ENCODE results near the gene GMEB2.

Gene GMEB2

DNA sequence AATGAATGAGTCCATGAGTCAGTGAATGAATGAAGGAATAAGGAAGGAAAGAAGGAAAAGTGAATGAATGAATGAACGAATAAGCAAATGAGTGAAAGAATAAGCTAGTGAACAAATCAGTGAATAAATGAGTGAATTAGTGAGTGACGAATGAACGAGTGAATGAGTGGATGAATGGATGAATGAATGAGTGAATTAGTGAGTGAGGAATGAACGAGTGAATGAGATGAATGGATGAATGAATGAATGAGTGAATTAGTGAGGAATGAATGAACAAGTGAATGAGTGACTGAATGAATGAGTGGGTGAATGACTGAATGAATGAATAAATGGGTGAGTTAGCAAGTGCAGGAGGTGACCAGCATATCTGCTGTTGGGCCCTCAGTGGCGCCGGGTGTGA is 83.2 kb downstream of the GMEB2 start:
- TF ChIP-seq, protein P1, sequence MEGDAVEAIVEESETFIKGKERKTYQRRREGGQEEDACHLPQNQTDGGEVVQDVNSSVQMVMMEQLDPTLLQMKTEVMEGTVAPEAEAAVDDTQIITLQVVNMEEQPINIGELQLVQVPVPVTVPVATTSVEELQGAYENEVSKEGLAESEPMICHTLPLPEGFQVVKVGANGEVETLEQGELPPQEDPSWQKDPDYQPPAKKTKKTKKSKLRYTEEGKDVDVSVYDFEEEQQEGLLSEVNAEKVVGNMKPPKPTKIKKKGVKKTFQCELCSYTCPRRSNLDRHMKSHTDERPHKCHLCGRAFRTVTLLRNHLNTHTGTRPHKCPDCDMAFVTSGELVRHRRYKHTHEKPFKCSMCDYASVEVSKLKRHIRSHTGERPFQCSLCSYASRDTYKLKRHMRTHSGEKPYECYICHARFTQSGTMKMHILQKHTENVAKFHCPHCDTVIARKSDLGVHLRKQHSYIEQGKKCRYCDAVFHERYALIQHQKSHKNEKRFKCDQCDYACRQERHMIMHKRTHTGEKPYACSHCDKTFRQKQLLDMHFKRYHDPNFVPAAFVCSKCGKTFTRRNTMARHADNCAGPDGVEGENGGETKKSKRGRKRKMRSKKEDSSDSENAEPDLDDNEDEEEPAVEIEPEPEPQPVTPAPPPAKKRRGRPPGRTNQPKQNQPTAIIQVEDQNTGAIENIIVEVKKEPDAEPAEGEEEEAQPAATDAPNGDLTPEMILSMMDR (IDR thresholded peaks at IDR 0.05; ENCODE audit: insufficient read depth, low read length, poor library complexity, severe bottlenecking), result no peak
- no peaks in the 10 kb centered on the region for H3K36me3 ChIP-seq (ENCODE audit: control insufficient read depth, insufficient read depth, low read length)
- DNase-seq (ENCODE audit: extremely low read depth, insufficient read length), result no peak
- no peak overlapping the region for H3K4me3 ChIP-seq (replicated peaks; ENCODE audit: low read depth, low read length)
- no peaks in the 10 kb centered on the region for H3K27me3 ChIP-seq (replicated peaks; ENCODE audit: control insufficient read depth, insufficient read depth, low read length)

DNA sequence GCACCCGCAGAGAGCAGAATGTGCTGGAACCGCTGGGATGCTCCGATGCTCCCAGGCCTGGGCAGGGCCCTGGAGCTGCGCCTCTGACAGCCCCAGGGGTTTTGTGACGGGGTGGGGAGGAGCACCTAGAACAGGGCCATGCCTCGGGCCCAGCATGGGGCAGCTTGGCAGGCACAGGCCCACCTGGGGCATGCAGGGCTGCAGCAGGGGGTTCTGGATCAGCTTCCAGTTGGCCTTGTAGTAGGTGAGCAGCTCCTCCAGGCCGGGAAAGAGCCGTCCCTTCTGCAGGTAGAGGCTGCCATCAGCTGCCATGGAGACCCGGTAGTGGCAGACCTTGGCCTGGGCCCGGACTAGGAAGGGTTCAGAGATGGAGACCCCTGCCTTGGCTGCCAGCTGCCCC is 83.8 kb downstream of the GMEB2 start:
- TF ChIP-seq, protein P1 (IDR thresholded peaks at IDR 0.05; ENCODE audit: insufficient read depth, low read length, poor library complexity, severe bottlenecking), result no peak
- Histone ChIP-seq H3K4me3 (replicated peaks; ENCODE audit: low read depth, low read length) (no peak overlapping the region), H3K27me3 (replicated peaks; ENCODE audit: control insufficient read depth, insufficient read depth, low read length) (no peaks in the 10 kb centered on the region), H3K36me3 (ENCODE audit: control insufficient read depth, insufficient read depth, low read length) (no peaks in the 10 kb centered on the region)
- no peak for DNase-seq (ENCODE audit: extremely low read depth, insufficient read length)

DNA sequence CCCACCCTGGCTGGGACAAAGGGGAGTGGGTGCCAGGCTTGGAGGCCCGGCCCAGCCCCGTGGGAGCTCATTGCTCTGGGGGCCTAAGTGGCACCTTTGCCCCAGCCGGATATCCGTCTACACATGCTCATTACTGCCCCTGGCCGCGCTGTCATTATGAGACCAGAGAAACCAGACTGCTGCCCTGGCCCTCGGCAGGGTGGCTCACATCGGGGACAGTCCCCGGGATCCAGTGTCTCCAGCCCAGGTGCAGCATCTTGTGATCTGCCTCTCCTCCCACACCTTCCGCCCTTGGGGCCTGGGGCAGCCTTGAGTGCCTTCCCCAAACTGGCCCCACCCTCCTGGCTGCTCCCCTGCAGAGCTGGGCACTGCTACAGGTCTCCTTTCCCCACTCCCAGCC is 84.2 kb downstream of the GMEB2 start:
- Histone ChIP-seq H3K36me3 (ENCODE audit: control insufficient read depth, insufficient read depth, low read length) (no peaks in the 10 kb centered on the region), H3K27me3 (replicated peaks; ENCODE audit: control insufficient read depth, insufficient read depth, low read length) (no peaks in the 10 kb centered on the region), H3K4me3 (replicated peaks; ENCODE audit: low read depth, low read length) (no peak overlapping the region)
- TF ChIP-seq, protein P1 (IDR thresholded peaks at IDR 0.05; ENCODE audit: insufficient read depth, low read length, poor library complexity, severe bottlenecking), result no peak
- peak; percentile 74 for DNase-seq (ENCODE audit: extremely low read depth, insufficient read length)

DNA sequence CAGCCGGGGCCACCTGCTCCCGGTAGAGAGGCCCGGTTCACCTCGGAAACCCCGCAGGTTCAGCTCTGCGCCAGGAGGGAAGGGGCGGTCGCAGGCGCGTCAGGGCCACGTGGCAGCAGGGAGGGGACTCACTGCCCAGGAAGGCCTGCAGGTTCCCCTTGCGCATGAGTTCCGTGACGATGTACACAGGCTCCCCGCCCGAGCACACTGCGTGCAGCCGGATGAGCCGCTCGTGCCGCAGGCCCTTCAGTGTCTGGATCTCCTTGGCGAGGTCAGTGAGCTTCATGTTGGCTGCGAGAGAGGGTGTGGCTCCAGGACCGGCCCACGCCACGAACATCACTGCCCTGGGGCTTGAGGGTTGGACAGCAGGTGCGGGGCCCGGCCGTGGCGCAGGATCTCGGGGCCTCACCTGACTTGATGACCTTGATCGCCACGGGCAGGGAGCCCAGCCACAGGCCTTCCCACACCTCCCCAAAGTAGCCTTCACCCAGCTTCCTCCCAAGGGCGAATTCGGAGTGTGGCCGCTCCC is 84.8 kb downstream of the GMEB2 start:
- TF ChIP-seq, protein P1 (IDR thresholded peaks at IDR 0.05; ENCODE audit: insufficient read depth, low read length, poor library complexity, severe bottlenecking), result no peak
- H3K27me3 ChIP-seq (replicated peaks; ENCODE audit: control insufficient read depth, insufficient read depth, low read length), result no peaks in the 10 kb centered on the region
- no peaks in the 10 kb centered on the region for H3K36me3 ChIP-seq (ENCODE audit: control insufficient read depth, insufficient read depth, low read length)
- DNase-seq (ENCODE audit: extremely low read depth, insufficient read length), result no peak
- H3K4me3 ChIP-seq (replicated peaks; ENCODE audit: low read depth, low read length), result no peak overlapping the region

DNA sequence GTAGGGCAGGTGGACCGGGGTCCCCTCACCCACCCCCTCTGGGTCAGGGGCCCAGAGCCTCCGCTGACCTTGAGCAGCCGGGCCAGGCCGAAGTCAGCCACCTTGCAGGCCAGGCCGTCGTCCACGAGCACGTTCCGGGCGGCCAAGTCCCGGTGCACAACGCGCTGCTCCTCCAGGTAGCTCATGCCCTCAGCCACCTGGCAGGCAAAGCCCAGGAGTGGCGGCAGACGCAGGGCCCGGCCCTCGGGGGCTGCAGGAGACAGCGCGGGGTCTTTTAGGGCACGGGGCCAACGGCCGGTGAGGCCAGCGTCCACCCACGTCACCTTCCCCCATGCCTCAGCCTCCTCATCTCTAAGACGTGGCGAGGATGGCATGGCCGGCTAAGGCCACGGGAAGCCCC is 85.5 kb downstream of the GMEB2 start:
- no peak for DNase-seq (ENCODE audit: extremely low read depth, insufficient read length)
- Histone ChIP-seq H3K4me3 (replicated peaks; ENCODE audit: low read depth, low read length) (no peak overlapping the region), H3K27me3 (replicated peaks; ENCODE audit: control insufficient read depth, insufficient read depth, low read length) (no peaks in the 10 kb centered on the region), H3K36me3 (ENCODE audit: control insufficient read depth, insufficient read depth, low read length) (no peaks in the 10 kb centered on the region)
- TF ChIP-seq, protein P1 (IDR thresholded peaks at IDR 0.05; ENCODE audit: insufficient read depth, low read length, poor library complexity, severe bottlenecking), result no peak
